ENCODE data around the gene NT5C1B. TPM values are rescaled to one million over a fixed set of nuclear protein-coding genes. Genes with fewer than 3 reads are reported as not detected.
"Not testable (repeated sequence)": the region's sequence is repeated elsewhere in the genome, so short reads cannot be mapped to it uniquely, and the experiment has no call there.

Gene NT5C1B
- not detected for total RNA-seq

- no peak within 1 kb of the TSS for H3K4me3 ChIP-seq (ENCODE audit: low read length in 3 of 3)
- no peaks in the 10 kb centered on the region for H3K36me3 ChIP-seq (ENCODE audit: control insufficient read depth in 3 of 3, insufficient read depth in 3 of 3, low read length in 3 of 3)
- no peaks in the 10 kb centered on the region for H3K4me1 ChIP-seq (ENCODE audit: control insufficient read depth in 3 of 3, insufficient read depth in 3 of 3, low read length in 3 of 3)
- no peak within 1 kb of the TSS for H3K27ac ChIP-seq (ENCODE audit: low read depth, low read length)
- no peak within 1 kb of the TSS for H3K9ac ChIP-seq (ENCODE audit: low read depth in 1 of 3, low read length in 3 of 3)
- H3K9me3 ChIP-seq (ENCODE audit: control insufficient read depth in 3 of 3, low read length in 3 of 3) = no peaks in the 10 kb centered on the region
- no peaks in the 10 kb centered on the region for H3K27me3 ChIP-seq (ENCODE audit: control insufficient read depth in 3 of 3, insufficient read depth in 3 of 3, low read length in 3 of 3)
Measured at GRCh38 chr2:18589354-18589753, at the start of gene NT5C1B. TSS of gene NT5C1B (minus strand) at chr2:18589569. CDS start at chr2:18589468, 101 bp downstream.

DNA sequence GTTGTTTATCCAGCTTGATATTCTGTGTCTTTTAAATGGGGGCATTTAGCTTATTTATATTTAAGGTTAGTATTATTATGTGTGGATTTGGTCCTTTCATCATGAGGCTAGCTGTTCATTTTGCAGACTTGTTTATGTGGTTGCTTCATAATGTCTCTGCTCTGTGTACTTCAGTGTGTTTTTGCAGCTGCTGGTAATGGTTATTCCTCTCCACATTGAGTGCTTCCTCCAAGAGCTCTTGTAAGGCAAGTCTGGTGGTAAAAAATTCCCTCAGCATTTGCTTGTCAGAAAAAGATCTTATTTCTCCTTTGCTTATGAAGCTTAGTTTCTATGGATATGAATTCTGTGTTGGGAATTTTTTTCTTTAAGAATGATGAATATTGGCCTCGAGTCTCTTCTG lies 47.8 kb upstream of the NT5C1B start:
- Histone ChIP-seq H3K9me3 (ENCODE audit: control insufficient read depth in 3 of 3, low read length in 3 of 3) (peaks cover 0 to 4% (median 0%) of the 10 kb centered on the region in 3 donors), H3K4me3 (ENCODE audit: low read length in 3 of 3) (no peak overlapping the region), H3K27ac (ENCODE audit: low read depth, low read length) (no peak overlapping the region), H3K9ac (ENCODE audit: low read depth in 1 of 3, low read length in 3 of 3) (no peak overlapping the region), H3K27me3 (ENCODE audit: control insufficient read depth in 3 of 3, insufficient read depth in 3 of 3, low read length in 3 of 3) (no peaks in the 10 kb centered on the region), H3K4me1 (ENCODE audit: control insufficient read depth in 3 of 3, insufficient read depth in 3 of 3, low read length in 3 of 3) (no peaks in the 10 kb centered on the region), H3K36me3 (ENCODE audit: control insufficient read depth in 3 of 3, insufficient read depth in 3 of 3, low read length in 3 of 3) (no peaks in the 10 kb centered on the region)

DNA sequence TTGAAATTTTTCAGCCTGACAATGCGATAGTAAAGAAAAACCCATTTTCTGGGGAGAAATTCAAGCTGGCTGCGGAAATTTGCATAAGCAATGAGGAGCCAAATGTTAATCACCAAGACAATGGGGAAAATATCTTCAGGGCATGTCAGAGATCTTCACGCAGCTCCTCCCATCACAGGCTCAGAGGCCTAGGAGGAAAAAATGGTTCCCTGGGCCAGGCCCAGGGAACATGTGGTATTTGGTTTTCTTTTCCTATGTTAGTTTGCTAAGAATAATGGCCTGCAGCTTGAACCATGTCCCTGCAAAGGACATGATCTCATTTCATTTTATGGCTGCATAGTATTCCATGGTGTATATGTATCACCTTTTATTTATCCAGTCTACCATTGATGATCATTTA lies 43.3 kb upstream of the NT5C1B start:
- H3K27ac ChIP-seq (ENCODE audit: low read depth, low read length); H3K9ac ChIP-seq (ENCODE audit: low read depth in 1 of 3, low read length in 3 of 3); H3K27me3 ChIP-seq (ENCODE audit: control insufficient read depth in 3 of 3, insufficient read depth in 3 of 3, low read length in 3 of 3); H3K9me3 ChIP-seq (ENCODE audit: control insufficient read depth in 3 of 3, low read length in 3 of 3); H3K36me3 ChIP-seq (ENCODE audit: control insufficient read depth in 3 of 3, insufficient read depth in 3 of 3, low read length in 3 of 3); H3K4me3 ChIP-seq (ENCODE audit: low read length in 3 of 3); H3K4me1 ChIP-seq (ENCODE audit: control insufficient read depth in 3 of 3, insufficient read depth in 3 of 3, low read length in 3 of 3): not testable (repeated sequence)

- H3K27ac ChIP-seq (ENCODE audit: low read depth, low read length) = no peak overlapping the region
- no peaks in the 10 kb centered on the region for H3K9me3 ChIP-seq (ENCODE audit: control insufficient read depth in 3 of 3, low read length in 3 of 3)
- no peaks in the 10 kb centered on the region for H3K4me1 ChIP-seq (ENCODE audit: control insufficient read depth in 3 of 3, insufficient read depth in 3 of 3, low read length in 3 of 3)
- no peaks in the 10 kb centered on the region for H3K36me3 ChIP-seq (ENCODE audit: control insufficient read depth in 3 of 3, insufficient read depth in 3 of 3, low read length in 3 of 3)
- no peaks in the 10 kb centered on the region for H3K27me3 ChIP-seq (ENCODE audit: control insufficient read depth in 3 of 3, insufficient read depth in 3 of 3, low read length in 3 of 3)
- no peak overlapping the region for H3K4me3 ChIP-seq (ENCODE audit: low read length in 3 of 3)
- H3K9ac ChIP-seq (ENCODE audit: low read depth in 1 of 3, low read length in 3 of 3) = no peak overlapping the region
Measured at GRCh38 chr2:18630941-18631340, 41.6 kb upstream of the NT5C1B start.

GRCh38 chr2:18630541-18630940 lies 41.2 kb upstream of the NT5C1B start:
- Histone ChIP-seq H3K9me3 (ENCODE audit: control insufficient read depth in 3 of 3, low read length in 3 of 3) (no peaks in the 10 kb centered on the region), H3K27me3 (ENCODE audit: control insufficient read depth in 3 of 3, insufficient read depth in 3 of 3, low read length in 3 of 3) (no peaks in the 10 kb centered on the region), H3K27ac (ENCODE audit: low read depth, low read length) (no peak overlapping the region), H3K9ac (ENCODE audit: low read depth in 1 of 3, low read length in 3 of 3) (no peak overlapping the region), H3K36me3 (ENCODE audit: control insufficient read depth in 3 of 3, insufficient read depth in 3 of 3, low read length in 3 of 3) (no peaks in the 10 kb centered on the region), H3K4me1 (ENCODE audit: control insufficient read depth in 3 of 3, insufficient read depth in 3 of 3, low read length in 3 of 3) (no peaks in the 10 kb centered on the region), H3K4me3 (ENCODE audit: low read length in 3 of 3) (no peak overlapping the region)

- Histone ChIP-seq H3K27me3 (ENCODE audit: control insufficient read depth in 3 of 3, insufficient read depth in 3 of 3, low read length in 3 of 3) (no peaks in the 10 kb centered on the region), H3K4me1 (ENCODE audit: control insufficient read depth in 3 of 3, insufficient read depth in 3 of 3, low read length in 3 of 3) (no peaks in the 10 kb centered on the region), H3K36me3 (ENCODE audit: control insufficient read depth in 3 of 3, insufficient read depth in 3 of 3, low read length in 3 of 3) (no peaks in the 10 kb centered on the region), H3K27ac (ENCODE audit: low read depth, low read length) (no peak overlapping the region), H3K9ac (ENCODE audit: low read depth in 1 of 3, low read length in 3 of 3) (no peak overlapping the region), H3K4me3 (ENCODE audit: low read length in 3 of 3) (no peak overlapping the region), H3K9me3 (ENCODE audit: control insufficient read depth in 3 of 3, low read length in 3 of 3) (no peaks in the 10 kb centered on the region)
Measured at GRCh38 chr2:18630101-18630500, 40.7 kb upstream of the NT5C1B start.

DNA sequence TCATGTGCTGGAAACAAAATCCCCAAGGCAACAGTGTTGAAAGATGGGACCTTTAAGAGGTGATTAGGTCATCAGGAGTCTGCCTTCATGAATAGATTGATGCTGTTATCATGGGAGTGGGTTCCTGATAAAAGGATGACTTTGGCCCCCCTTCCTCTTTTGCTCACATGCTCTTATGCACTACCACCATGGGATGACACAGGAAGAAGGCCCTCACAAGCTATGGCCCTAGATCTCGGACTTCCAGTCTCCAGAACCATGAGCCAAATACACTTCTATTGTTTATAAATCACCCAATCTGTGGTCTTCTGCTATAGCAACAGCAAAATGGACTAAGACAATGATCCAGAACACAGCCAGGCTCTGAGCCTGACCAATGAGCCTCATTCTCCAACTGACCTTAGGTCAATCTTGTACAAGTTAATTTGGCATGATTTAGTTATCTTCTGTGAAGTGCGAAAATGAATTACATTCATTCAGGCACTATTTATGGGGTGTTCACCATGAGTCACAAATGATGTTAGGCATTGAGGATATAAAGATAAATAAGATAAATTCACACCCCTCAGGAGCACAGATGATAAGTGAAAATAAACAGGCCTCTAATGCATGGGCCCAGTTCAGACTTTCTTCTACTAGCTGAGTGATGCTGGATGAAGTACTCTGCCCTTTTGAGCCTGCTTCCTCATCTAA lies 37.7 kb upstream of the NT5C1B start:
- Histone ChIP-seq H3K9ac (ENCODE audit: low read depth in 1 of 3, low read length in 3 of 3) (no peak overlapping the region), H3K36me3 (ENCODE audit: control insufficient read depth in 3 of 3, insufficient read depth in 3 of 3, low read length in 3 of 3) (no peaks in the 10 kb centered on the region), H3K4me3 (ENCODE audit: low read length in 3 of 3) (no peak overlapping the region), H3K4me1 (ENCODE audit: control insufficient read depth in 3 of 3, insufficient read depth in 3 of 3, low read length in 3 of 3) (no peaks in the 10 kb centered on the region), H3K27ac (ENCODE audit: low read depth, low read length) (no peak overlapping the region), H3K9me3 (ENCODE audit: control insufficient read depth in 3 of 3, low read length in 3 of 3) (no peaks in the 10 kb centered on the region), H3K27me3 (ENCODE audit: control insufficient read depth in 3 of 3, insufficient read depth in 3 of 3, low read length in 3 of 3) (no peaks in the 10 kb centered on the region)

DNA sequence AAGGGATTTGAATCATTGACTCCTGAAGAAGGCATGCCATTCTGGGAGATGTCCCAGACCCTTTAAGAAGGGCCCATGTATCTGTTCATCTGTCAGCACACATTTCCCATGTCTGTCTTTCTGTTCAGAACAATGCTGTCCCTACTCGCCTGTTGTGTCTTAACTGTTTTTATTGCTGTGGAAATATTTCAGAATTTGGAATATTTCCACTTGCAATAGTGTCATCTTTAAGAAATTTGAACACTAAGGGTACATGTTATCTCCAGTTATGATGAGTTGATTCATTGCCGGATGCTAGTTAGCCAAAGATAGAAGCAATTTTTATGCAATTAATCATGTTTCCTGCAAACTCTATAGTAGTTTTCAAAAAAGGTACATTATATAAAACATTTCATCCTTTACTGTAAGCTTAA lies 36.9 kb upstream of the NT5C1B start:
- Histone ChIP-seq H3K36me3 (ENCODE audit: control insufficient read depth in 3 of 3, insufficient read depth in 3 of 3, low read length in 3 of 3) (no peaks in the 10 kb centered on the region), H3K27me3 (ENCODE audit: control insufficient read depth in 3 of 3, insufficient read depth in 3 of 3, low read length in 3 of 3) (no peaks in the 10 kb centered on the region), H3K9ac (ENCODE audit: low read depth in 1 of 3, low read length in 3 of 3) (no peak overlapping the region), H3K9me3 (ENCODE audit: control insufficient read depth in 3 of 3, low read length in 3 of 3) (no peaks in the 10 kb centered on the region), H3K4me3 (ENCODE audit: low read length in 3 of 3) (no peak overlapping the region), H3K4me1 (ENCODE audit: control insufficient read depth in 3 of 3, insufficient read depth in 3 of 3, low read length in 3 of 3) (no peaks in the 10 kb centered on the region), H3K27ac (ENCODE audit: low read depth, low read length) (no peak overlapping the region)

- no peaks in the 10 kb centered on the region for H3K36me3 ChIP-seq (ENCODE audit: control insufficient read depth in 3 of 3, insufficient read depth in 3 of 3, low read length in 3 of 3)
- H3K4me1 ChIP-seq (ENCODE audit: control insufficient read depth in 3 of 3, insufficient read depth in 3 of 3, low read length in 3 of 3) = no peaks in the 10 kb centered on the region
- no peaks in the 10 kb centered on the region for H3K9me3 ChIP-seq (ENCODE audit: control insufficient read depth in 3 of 3, low read length in 3 of 3)
- H3K27me3 ChIP-seq (ENCODE audit: control insufficient read depth in 3 of 3, insufficient read depth in 3 of 3, low read length in 3 of 3) = no peaks in the 10 kb centered on the region
- H3K27ac ChIP-seq (ENCODE audit: low read depth, low read length) = no peak overlapping the region
- H3K9ac ChIP-seq (ENCODE audit: low read depth in 1 of 3, low read length in 3 of 3) = no peak overlapping the region
- no peak overlapping the region for H3K4me3 ChIP-seq (ENCODE audit: low read length in 3 of 3)
Measured at GRCh38 chr2:18625563-18625962, 36.2 kb upstream of the NT5C1B start.

GRCh38 chr2:18623782-18624181 lies 34.4 kb upstream of the NT5C1B start:
- Histone ChIP-seq H3K9ac (ENCODE audit: low read depth in 1 of 3, low read length in 3 of 3) (no peak overlapping the region), H3K36me3 (ENCODE audit: control insufficient read depth in 3 of 3, insufficient read depth in 3 of 3, low read length in 3 of 3) (no peaks in the 10 kb centered on the region), H3K4me3 (ENCODE audit: low read length in 3 of 3) (no peak overlapping the region), H3K4me1 (ENCODE audit: control insufficient read depth in 3 of 3, insufficient read depth in 3 of 3, low read length in 3 of 3) (no peaks in the 10 kb centered on the region), H3K27me3 (ENCODE audit: control insufficient read depth in 3 of 3, insufficient read depth in 3 of 3, low read length in 3 of 3) (no peaks in the 10 kb centered on the region), H3K9me3 (ENCODE audit: control insufficient read depth in 3 of 3, low read length in 3 of 3) (no peaks in the 10 kb centered on the region), H3K27ac (ENCODE audit: low read depth, low read length) (no peak overlapping the region)

Measured in skeletal muscle tissue (tissue), 4 donors.